ENCODE data around the gene SGSH.

DNA sequence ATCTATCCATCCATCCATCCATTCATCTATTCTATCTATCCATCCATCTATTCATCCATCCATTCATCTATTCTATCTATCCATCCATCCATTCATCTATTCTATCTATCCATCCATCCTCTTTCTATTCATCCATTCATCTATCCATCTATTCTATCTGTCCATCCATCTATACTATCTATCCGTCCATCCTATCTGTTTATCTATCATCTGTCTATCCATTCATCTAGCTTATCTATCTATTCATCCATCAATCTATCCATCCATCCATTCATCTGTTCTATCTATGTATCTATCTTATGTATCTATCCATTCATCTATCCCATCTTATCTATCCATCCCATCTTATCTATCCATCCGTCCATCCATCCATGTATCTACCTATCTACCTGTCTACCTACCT lies 49.3 kb upstream of the SGSH start:
- TF ChIP-seq, protein P1, sequence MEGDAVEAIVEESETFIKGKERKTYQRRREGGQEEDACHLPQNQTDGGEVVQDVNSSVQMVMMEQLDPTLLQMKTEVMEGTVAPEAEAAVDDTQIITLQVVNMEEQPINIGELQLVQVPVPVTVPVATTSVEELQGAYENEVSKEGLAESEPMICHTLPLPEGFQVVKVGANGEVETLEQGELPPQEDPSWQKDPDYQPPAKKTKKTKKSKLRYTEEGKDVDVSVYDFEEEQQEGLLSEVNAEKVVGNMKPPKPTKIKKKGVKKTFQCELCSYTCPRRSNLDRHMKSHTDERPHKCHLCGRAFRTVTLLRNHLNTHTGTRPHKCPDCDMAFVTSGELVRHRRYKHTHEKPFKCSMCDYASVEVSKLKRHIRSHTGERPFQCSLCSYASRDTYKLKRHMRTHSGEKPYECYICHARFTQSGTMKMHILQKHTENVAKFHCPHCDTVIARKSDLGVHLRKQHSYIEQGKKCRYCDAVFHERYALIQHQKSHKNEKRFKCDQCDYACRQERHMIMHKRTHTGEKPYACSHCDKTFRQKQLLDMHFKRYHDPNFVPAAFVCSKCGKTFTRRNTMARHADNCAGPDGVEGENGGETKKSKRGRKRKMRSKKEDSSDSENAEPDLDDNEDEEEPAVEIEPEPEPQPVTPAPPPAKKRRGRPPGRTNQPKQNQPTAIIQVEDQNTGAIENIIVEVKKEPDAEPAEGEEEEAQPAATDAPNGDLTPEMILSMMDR (IDR thresholded peaks at IDR 0.05) = no peak
- TF ChIP-seq EP300 (IDR thresholded peaks at IDR 0.05) (no peak), POLR2A (IDR thresholded peaks at IDR 0.05) (no peak)

Data from tibial nerve (tissue), 4 donors.